ENCODE measurements around the gene HECTD4. TPM values are rescaled to one million over a fixed set of nuclear protein-coding genes. Genes with fewer than 3 reads are reported as not detected.

Gene HECTD4
- total and polyA plus RNA-seq, 9 of the 15 experiments (the other 6 are each of a cell fraction or from before 2014, with no cell fraction given): 3.5 to 33.3 (median 13.5) TPM

DNA sequence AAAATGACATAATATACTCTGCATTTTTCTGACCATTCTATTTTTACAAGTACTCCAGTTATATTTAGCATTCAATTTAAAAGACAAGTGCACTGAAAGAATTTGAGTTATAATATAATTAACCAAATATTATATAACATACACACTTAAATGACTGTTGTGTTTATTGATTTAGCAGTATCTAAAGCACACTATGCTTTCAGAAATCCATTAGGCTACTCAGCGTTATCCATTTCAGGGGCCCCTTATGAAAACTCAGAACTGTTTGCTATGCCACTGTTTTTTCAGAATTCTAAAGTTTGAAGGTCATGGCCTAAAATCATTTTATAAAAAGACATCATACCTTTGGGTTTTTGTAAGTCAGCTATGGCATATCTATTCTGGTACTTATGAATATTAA, 57.1 kb downstream of the HECTD4 start:
- Histone ChIP-seq H3K4me1 (replicated peaks in 1 of 2; ENCODE audit: control insufficient read depth in 2 of 2, insufficient read depth in 2 of 2, low read length in 2 of 2) (peaks cover 4 to 7% of the 10 kb centered on the region in 2 experiments; a peak in 3 of 5 replicates), H4K20me1 (replicated peaks; ENCODE audit: control insufficient read depth, insufficient read depth, low read length) (no peaks in the 10 kb centered on the region), H2AFZ (ENCODE audit: low read depth, low read length) (no peak overlapping the region), H3K4me2 (ENCODE audit: insufficient read depth, low read length) (no peak overlapping the region), H3K36me3 (ENCODE audit: control insufficient read depth, insufficient read depth, low read length) (no peaks in the 10 kb centered on the region), H3K9me1 (ENCODE audit: control insufficient read depth, insufficient read depth, low read length) (no peaks in the 10 kb centered on the region), H3K27me3 (ENCODE audit: control insufficient read depth in 2 of 2, insufficient read depth in 2 of 2, low read length in 2 of 2) (no peaks in the 10 kb centered on the region), H3K9ac (ENCODE audit: insufficient read depth in 1 of 2, low read depth in 2 of 2, low read length in 2 of 2) (no peak overlapping the region), H3K27ac (ENCODE audit: extremely low read depth, low read depth, low read length) (no peak overlapping the region), H3K9me3 (replicated peaks; ENCODE audit: control insufficient read depth, insufficient read depth, low read depth, low read length) (no peaks in the 10 kb centered on the region), H3K79me2 (ENCODE audit: control insufficient read depth, insufficient read depth, low read length) (peaks cover 15% of the 10 kb centered on the region), H3K4me3 (no peak overlapping the region)
- FAIRE-seq: no peak
- ATAC-seq: no peak
- BruUV-seq (replicated peaks): no TSS peak
- intact Hi-C loops (cut with micrococcal nuclease): no loop called here
- TF ChIP-seq NFRKB (IDR thresholded peaks at IDR 0.05; ENCODE audit: low read depth): no peak
- no peak for TF ChIP-seq SUPT5H (IDR thresholded peaks at IDR 0.05)
- TF ChIP-seq, protein P1, sequence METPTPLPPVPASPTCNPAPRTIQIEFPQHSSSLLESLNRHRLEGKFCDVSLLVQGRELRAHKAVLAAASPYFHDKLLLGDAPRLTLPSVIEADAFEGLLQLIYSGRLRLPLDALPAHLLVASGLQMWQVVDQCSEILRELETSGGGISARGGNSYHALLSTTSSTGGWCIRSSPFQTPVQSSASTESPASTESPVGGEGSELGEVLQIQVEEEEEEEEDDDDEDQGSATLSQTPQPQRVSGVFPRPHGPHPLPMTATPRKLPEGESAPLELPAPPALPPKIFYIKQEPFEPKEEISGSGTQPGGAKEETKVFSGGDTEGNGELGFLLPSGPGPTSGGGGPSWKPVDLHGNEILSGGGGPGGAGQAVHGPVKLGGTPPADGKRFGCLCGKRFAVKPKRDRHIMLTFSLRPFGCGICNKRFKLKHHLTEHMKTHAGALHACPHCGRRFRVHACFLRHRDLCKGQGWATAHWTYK (CRISPR knock-in tag; IDR thresholded peaks at IDR 0.05): no peak
- TF ChIP-seq TAL1 (IDR thresholded peaks at IDR 0.05): no peak
- no peak for TF ChIP-seq ARNT (IDR thresholded peaks at IDR 0.05)
- no peak for TF ChIP-seq DIDO1 (tag; IDR thresholded peaks at IDR 0.05; ENCODE audit: low read depth)
- no peak for TF ChIP-seq SRF (CRISPR knock-in tag; IDR thresholded peaks at IDR 0.05)
- TF ChIP-seq CAMTA2 (CRISPR knock-in tag; conservative IDR thresholded peaks at IDR 0.05): no peak
- TF ChIP-seq ZNF184 (CRISPR knock-in tag; IDR thresholded peaks at IDR 0.05): no peak
- no peak for TF ChIP-seq HDAC1 (IDR thresholded peaks at IDR 0.05)
- in situ Hi-C loops (cut with MboI): no loop called here
- WGBS (ENCODE audit: insufficient coverage, low coverage, missing lambda C conversion rate): 44% methylated on average over 1 of the region's 1 CpG
- DNase-seq (ENCODE audit: extremely low read depth in 1 of 4, low spot score in 3 of 4): no peak
- CTCF ChIA-PET (ENCODE audit: low intra/inter-chr PET ratio): no interaction called here
- POLR2A ChIA-PET: no interaction called here

Measured in K562 (cell line).